GF-D8 (cell line): ENCODE results near the gene PHLPP1.

Experiments used
- DNase-seq: peaks from one replicate; lab custom pipeline; 2025; lab: John Stamatoyannopoulos, UW

Gene PHLPP1

GRCh38 chr18:62850619-62851306 is 135.4 kb downstream of the PHLPP1 start:
- DNase-seq = no peak

GRCh38 chr18:62852851-62853250 is 137.5 kb downstream of the PHLPP1 start:
- no peak for DNase-seq

- DNase-seq = no peak
Observed at GRCh38 chr18:62856294-62856693, 141.0 kb downstream of the PHLPP1 start.

GRCh38 chr18:62857263-62857976 is 142.1 kb downstream of the PHLPP1 start:
- no peak for DNase-seq

DNA sequence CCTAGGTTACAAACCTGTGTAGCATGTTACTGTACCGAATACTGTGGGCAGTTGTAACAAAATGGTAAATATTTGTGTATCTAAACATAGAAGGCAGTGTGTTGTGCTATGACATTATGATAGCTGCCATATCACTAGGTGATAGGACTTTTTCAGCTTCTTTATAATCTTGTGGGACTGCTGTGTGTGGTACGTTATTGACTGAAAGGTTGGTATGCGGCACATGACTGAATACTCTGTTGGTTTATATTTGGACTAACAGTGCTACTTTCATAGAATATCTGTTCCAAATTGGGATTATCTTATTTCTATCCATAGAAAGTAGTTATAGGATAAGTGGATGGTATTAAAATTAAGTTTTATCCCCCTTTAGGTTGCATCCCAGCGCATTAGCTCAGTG is 144.7 kb downstream of the PHLPP1 start:
- no peak for DNase-seq

- no peak for DNase-seq
Observed at GRCh38 chr18:62862466-62862865, 147.1 kb downstream of the PHLPP1 start.

GRCh38 chr18:62863579-62864001 is 148.2 kb downstream of the PHLPP1 start:
- DNase-seq = no peak

- no peak for DNase-seq
Observed at GRCh38 chr18:62865498-62865897, 150.2 kb downstream of the PHLPP1 start.

- no peak for DNase-seq
Observed at GRCh38 chr18:62867534-62867933, 152.2 kb downstream of the PHLPP1 start.

DNA sequence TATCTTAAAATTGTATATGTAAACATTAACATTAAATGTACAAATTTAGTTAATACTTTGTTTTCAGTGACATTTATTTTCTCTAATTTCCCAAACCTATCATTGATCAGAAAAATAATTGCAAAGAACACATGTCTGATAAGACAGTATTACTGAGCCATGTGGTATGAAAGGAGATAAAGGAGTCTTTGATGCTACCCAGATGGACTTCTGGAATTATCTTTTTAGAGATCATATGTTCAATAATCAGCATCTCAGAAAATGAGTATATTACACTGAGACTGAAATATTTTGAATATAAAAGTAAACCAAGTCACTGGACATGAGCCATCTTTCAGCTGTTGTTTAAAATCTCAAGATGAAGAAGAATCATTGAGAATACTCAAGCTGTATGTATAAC is 153.3 kb downstream of the PHLPP1 start:
- DNase-seq = no peak

GRCh38 chr18:62870643-62871042 is 155.3 kb downstream of the PHLPP1 start:
- DNase-seq = no peak

DNA sequence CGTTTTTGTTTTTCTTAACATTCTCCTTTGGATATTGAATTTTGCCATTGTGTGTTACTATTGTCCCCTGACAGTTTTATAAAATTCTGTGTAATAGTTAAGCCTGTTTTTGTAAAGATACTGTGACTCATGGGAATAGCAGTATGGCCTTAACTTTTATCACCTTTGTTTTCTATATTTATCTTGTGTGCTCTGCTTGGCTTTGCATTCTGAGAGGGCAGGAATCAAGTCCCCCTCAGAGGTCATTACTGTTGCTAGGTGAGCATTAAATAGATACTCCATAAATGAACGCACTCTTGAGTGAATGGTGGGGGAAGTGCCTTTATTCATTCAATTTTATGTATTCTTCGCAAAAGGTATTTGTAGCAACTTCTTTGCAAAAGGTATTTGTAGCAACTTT is 160.0 kb downstream of the PHLPP1 start:
- DNase-seq = no peak

DNA sequence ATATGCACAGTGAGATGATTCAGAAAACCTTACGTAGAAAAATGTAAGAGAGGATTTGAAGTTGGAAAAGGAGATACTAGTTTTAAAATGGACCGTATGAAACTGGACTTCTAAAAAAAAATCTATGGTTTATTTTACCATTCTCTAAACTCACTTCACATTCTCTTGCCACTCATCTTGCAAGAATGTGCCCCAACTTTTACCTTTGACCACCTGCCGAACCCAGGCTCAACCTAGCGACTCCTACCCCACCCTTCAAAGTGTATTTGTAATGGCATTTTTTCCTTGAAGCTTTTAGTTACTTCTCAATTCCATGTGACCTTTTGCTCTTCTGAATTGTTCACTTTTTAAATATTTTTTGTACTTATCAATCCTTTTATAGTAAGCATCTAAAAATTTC is 160.8 kb downstream of the PHLPP1 start:
- DNase-seq = no peak

GRCh38 chr18:62876828-62877227 is 161.5 kb downstream of the PHLPP1 start:
- DNase-seq = no peak

- no peak for DNase-seq
Observed at GRCh38 chr18:62877411-62878221, 162.3 kb downstream of the PHLPP1 start.

GRCh38 chr18:62878305-62878704 is 163.0 kb downstream of the PHLPP1 start:
- no peak for DNase-seq

- no peak for DNase-seq
Observed at GRCh38 chr18:62880034-62880433, 164.7 kb downstream of the PHLPP1 start.

DNA sequence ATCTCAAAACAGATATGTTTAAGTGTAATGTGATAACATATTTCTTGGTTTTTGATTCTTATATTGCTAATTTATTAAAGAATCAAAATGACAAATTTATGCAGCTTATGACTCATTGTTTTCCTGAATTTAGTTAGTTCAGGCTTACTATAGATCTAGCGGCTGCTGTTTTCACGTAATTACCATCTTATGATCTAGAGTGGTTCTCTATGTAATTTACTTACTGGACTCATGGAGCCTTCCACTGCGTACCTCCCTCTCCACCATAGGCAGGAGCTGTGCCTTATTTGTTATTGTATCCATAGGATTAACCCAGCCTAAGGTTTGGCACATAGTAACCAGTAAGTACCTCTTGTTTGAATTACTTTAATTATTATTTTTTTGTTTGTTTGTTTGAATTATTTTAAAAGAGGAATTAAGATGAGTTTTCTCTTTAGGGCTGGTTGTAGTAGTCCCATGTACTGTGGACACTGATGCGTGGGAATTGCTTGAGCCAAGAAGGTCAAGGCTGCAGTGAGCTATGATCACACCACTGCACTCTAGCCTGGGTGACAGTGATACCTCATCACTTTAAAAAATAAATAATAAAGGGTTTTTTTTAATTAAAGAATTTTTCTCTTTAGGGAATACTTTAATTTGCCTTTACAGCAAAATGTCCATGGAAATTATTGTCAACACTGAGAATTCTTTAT is 165.5 kb downstream of the PHLPP1 start:
- DNase-seq = no peak

DNA sequence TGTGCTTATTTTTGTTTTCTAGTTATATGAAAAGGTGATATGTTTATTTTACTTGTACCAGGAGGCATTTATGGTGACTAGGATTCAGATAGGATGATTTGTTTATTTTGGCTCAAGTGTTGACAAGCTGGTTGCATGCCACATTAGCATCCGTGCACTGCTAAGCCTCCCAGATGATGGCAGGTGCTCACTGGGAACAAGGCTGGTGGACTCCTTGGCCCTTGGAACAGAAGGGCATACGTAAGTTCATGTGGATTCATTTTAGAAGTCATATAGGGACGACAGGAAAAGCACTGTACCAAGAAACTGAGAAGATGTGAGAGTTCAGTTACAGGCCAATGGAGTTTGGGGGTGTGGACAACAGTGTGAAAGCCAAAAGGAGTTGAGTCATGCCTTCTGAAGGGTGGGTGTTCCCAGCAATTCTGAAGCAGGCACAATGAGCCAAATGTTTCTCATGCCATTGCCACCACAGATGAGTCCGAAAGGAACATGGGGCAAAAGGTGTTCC is 166.2 kb downstream of the PHLPP1 start:
- DNase-seq = no peak

- no peak for DNase-seq
Observed at GRCh38 chr18:62883937-62884735, 168.8 kb downstream of the PHLPP1 start.

DNA sequence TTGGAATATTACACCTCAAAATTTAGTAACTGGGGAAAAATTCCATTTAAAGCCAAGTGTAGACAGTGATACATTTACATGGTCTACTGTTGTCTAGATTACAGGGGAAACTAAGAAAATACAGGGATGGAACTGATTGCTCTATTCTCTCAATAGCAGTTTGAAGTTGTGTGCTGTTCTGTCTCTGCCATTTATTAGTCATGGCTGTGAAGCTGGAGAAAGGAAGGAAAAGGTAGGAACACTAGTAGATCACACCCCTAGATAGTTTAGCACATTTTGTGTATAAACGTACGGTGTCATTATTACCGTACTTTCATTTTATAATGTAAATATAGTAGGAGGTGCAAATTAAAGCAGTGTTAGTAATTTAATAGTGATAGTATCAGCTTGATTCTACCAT is 170.5 kb downstream of the PHLPP1 start:
- no peak for DNase-seq
